ENCODE data around the gene GAS6.

The GAS6 gene

GRCh38 chr13:113902986-113903775 is 39.3 kb upstream of the GAS6 start:
- no peak overlapping the region for H3K9ac ChIP-seq (ENCODE audit: low read depth in 1 of 2, low read length in 2 of 2)
- H3K9me3 ChIP-seq (ENCODE audit: control insufficient read depth in 1 of 2, low read length in 2 of 2) = no peaks in the 10 kb centered on the region
- no peaks in the 10 kb centered on the region for H3K27me3 ChIP-seq (ENCODE audit: control insufficient read depth in 1 of 2, insufficient read depth in 2 of 2, low read length in 2 of 2)
- H3K36me3 ChIP-seq (ENCODE audit: control insufficient read depth in 1 of 2, insufficient read depth in 2 of 2, low read length in 2 of 2) = no peaks in the 10 kb centered on the region
- peaks cover 13 to 19% of the 10 kb centered on the region in 2 donors for H3K4me1 ChIP-seq (ENCODE audit: control insufficient read depth in 1 of 2, insufficient read depth in 2 of 2, low read length in 2 of 2)
- no peak overlapping the region for H3K4me3 ChIP-seq (ENCODE audit: low read depth in 1 of 2, low read length in 2 of 2)
- no peak overlapping the region for H3K27ac ChIP-seq (ENCODE audit: low read depth, low read length)

GRCh38 chr13:113902481-113902880 is 38.6 kb upstream of the GAS6 start:
- H3K27me3 ChIP-seq (ENCODE audit: control insufficient read depth in 1 of 2, insufficient read depth in 2 of 2, low read length in 2 of 2) = no peaks in the 10 kb centered on the region
- no peak overlapping the region for H3K4me3 ChIP-seq (ENCODE audit: low read depth in 1 of 2, low read length in 2 of 2)
- no peak overlapping the region for H3K27ac ChIP-seq (ENCODE audit: low read depth, low read length)
- H3K9me3 ChIP-seq (ENCODE audit: control insufficient read depth in 1 of 2, low read length in 2 of 2) = no peaks in the 10 kb centered on the region
- H3K4me1 ChIP-seq (ENCODE audit: control insufficient read depth in 1 of 2, insufficient read depth in 2 of 2, low read length in 2 of 2) = peaks cover 6 to 12% of the 10 kb centered on the region in 2 donors
- H3K36me3 ChIP-seq (ENCODE audit: control insufficient read depth in 1 of 2, insufficient read depth in 2 of 2, low read length in 2 of 2) = no peaks in the 10 kb centered on the region
- no peak overlapping the region for H3K9ac ChIP-seq (ENCODE audit: low read depth in 1 of 2, low read length in 2 of 2)

GRCh38 chr13:113901642-113902041 is 37.8 kb upstream of the GAS6 start:
- Histone ChIP-seq H3K27me3 (ENCODE audit: control insufficient read depth in 1 of 2, insufficient read depth in 2 of 2, low read length in 2 of 2) (no peaks in the 10 kb centered on the region), H3K4me1 (ENCODE audit: control insufficient read depth in 1 of 2, insufficient read depth in 2 of 2, low read length in 2 of 2) (peaks cover 6 to 9% of the 10 kb centered on the region in 2 donors), H3K36me3 (ENCODE audit: control insufficient read depth in 1 of 2, insufficient read depth in 2 of 2, low read length in 2 of 2) (no peaks in the 10 kb centered on the region), H3K9ac (ENCODE audit: low read depth in 1 of 2, low read length in 2 of 2) (no peak overlapping the region), H3K27ac (ENCODE audit: low read depth, low read length) (no peak overlapping the region), H3K9me3 (ENCODE audit: control insufficient read depth in 1 of 2, low read length in 2 of 2) (no peaks in the 10 kb centered on the region), H3K4me3 (ENCODE audit: low read depth in 1 of 2, low read length in 2 of 2) (no peak overlapping the region)

GRCh38 chr13:113901231-113901630 is 37.4 kb upstream of the GAS6 start:
- Histone ChIP-seq H3K27ac (ENCODE audit: low read depth, low read length) (no peak overlapping the region), H3K9ac (ENCODE audit: low read depth in 1 of 2, low read length in 2 of 2) (no peak overlapping the region), H3K36me3 (ENCODE audit: control insufficient read depth in 1 of 2, insufficient read depth in 2 of 2, low read length in 2 of 2) (no peaks in the 10 kb centered on the region)

GRCh38 chr13:113900646-113901045 is 36.8 kb upstream of the GAS6 start:
- H3K27me3 ChIP-seq (ENCODE audit: control insufficient read depth in 1 of 2, insufficient read depth in 2 of 2, low read length in 2 of 2) = peaks cover 0 to 1% of the 10 kb centered on the region in 2 donors

More at GRCh38 chr13:113901231-113901630, 37.4 kb upstream of the GAS6 start:
- no peak overlapping the region for H3K4me3 ChIP-seq (ENCODE audit: low read depth in 1 of 2, low read length in 2 of 2)
- peaks cover 6 to 9% of the 10 kb centered on the region in 2 donors for H3K4me1 ChIP-seq (ENCODE audit: control insufficient read depth in 1 of 2, insufficient read depth in 2 of 2, low read length in 2 of 2)
- H3K9me3 ChIP-seq (ENCODE audit: control insufficient read depth in 1 of 2, low read length in 2 of 2) = no peaks in the 10 kb centered on the region
- H3K27me3 ChIP-seq (ENCODE audit: control insufficient read depth in 1 of 2, insufficient read depth in 2 of 2, low read length in 2 of 2) = no peaks in the 10 kb centered on the region

GRCh38 chr13:113898391-113898790 is 34.5 kb upstream of the GAS6 start:
- Histone ChIP-seq H3K9me3 (ENCODE audit: control insufficient read depth in 1 of 2, low read length in 2 of 2) (no peaks in the 10 kb centered on the region), H3K27me3 (ENCODE audit: control insufficient read depth in 1 of 2, insufficient read depth in 2 of 2, low read length in 2 of 2) (peaks cover 3 to 9% of the 10 kb centered on the region in 2 donors), H3K4me1 (ENCODE audit: control insufficient read depth in 1 of 2, insufficient read depth in 2 of 2, low read length in 2 of 2) (no peaks in the 10 kb centered on the region), H3K27ac (ENCODE audit: low read depth, low read length) (no peak overlapping the region), H3K9ac (ENCODE audit: low read depth in 1 of 2, low read length in 2 of 2) (no peak overlapping the region), H3K4me3 (ENCODE audit: low read depth in 1 of 2, low read length in 2 of 2) (no peak overlapping the region), H3K36me3 (ENCODE audit: control insufficient read depth in 1 of 2, insufficient read depth in 2 of 2, low read length in 2 of 2) (no peaks in the 10 kb centered on the region)

More at GRCh38 chr13:113900646-113901045, 36.8 kb upstream of the GAS6 start:
- no peak overlapping the region for H3K27ac ChIP-seq (ENCODE audit: low read depth, low read length)
- H3K9me3 ChIP-seq (ENCODE audit: control insufficient read depth in 1 of 2, low read length in 2 of 2) = no peaks in the 10 kb centered on the region
- H3K9ac ChIP-seq (ENCODE audit: low read depth in 1 of 2, low read length in 2 of 2) = no peak overlapping the region
- H3K4me1 ChIP-seq (ENCODE audit: control insufficient read depth in 1 of 2, insufficient read depth in 2 of 2, low read length in 2 of 2) = peaks cover 6 to 9% of the 10 kb centered on the region in 2 donors
- H3K36me3 ChIP-seq (ENCODE audit: control insufficient read depth in 1 of 2, insufficient read depth in 2 of 2, low read length in 2 of 2) = no peaks in the 10 kb centered on the region
- no peak overlapping the region for H3K4me3 ChIP-seq (ENCODE audit: low read depth in 1 of 2, low read length in 2 of 2)

GRCh38 chr13:113897966-113898365 is 34.1 kb upstream of the GAS6 start:
- H3K4me3 ChIP-seq (ENCODE audit: low read depth in 1 of 2, low read length in 2 of 2) = no peak overlapping the region
- H3K27ac ChIP-seq (ENCODE audit: low read depth, low read length) = no peak overlapping the region
- no peaks in the 10 kb centered on the region for H3K9me3 ChIP-seq (ENCODE audit: control insufficient read depth in 1 of 2, low read length in 2 of 2)
- H3K27me3 ChIP-seq (ENCODE audit: control insufficient read depth in 1 of 2, insufficient read depth in 2 of 2, low read length in 2 of 2) = peaks cover 3 to 9% of the 10 kb centered on the region in 2 donors
- H3K4me1 ChIP-seq (ENCODE audit: control insufficient read depth in 1 of 2, insufficient read depth in 2 of 2, low read length in 2 of 2) = no peaks in the 10 kb centered on the region
- no peak overlapping the region for H3K9ac ChIP-seq (ENCODE audit: low read depth in 1 of 2, low read length in 2 of 2)
- no peaks in the 10 kb centered on the region for H3K36me3 ChIP-seq (ENCODE audit: control insufficient read depth in 1 of 2, insufficient read depth in 2 of 2, low read length in 2 of 2)

GRCh38 chr13:113897161-113897560 is 33.3 kb upstream of the GAS6 start:
- Histone ChIP-seq H3K27ac (ENCODE audit: low read depth, low read length) (no peak overlapping the region), H3K9me3 (ENCODE audit: control insufficient read depth in 1 of 2, low read length in 2 of 2) (no peaks in the 10 kb centered on the region), H3K4me1 (ENCODE audit: control insufficient read depth in 1 of 2, insufficient read depth in 2 of 2, low read length in 2 of 2) (no peaks in the 10 kb centered on the region), H3K4me3 (ENCODE audit: low read depth in 1 of 2, low read length in 2 of 2) (no peak overlapping the region), H3K9ac (ENCODE audit: low read depth in 1 of 2, low read length in 2 of 2) (no peak overlapping the region), H3K27me3 (ENCODE audit: control insufficient read depth in 1 of 2, insufficient read depth in 2 of 2, low read length in 2 of 2) (peaks cover 3 to 9% of the 10 kb centered on the region in 2 donors), H3K36me3 (ENCODE audit: control insufficient read depth in 1 of 2, insufficient read depth in 2 of 2, low read length in 2 of 2) (no peaks in the 10 kb centered on the region)

- no peak overlapping the region for H3K9ac ChIP-seq (ENCODE audit: low read depth in 1 of 2, low read length in 2 of 2)
- H3K27ac ChIP-seq (ENCODE audit: low read depth, low read length) = no peak overlapping the region
- no peak overlapping the region for H3K4me3 ChIP-seq (ENCODE audit: low read depth in 1 of 2, low read length in 2 of 2)
- no peaks in the 10 kb centered on the region for H3K36me3 ChIP-seq (ENCODE audit: control insufficient read depth in 1 of 2, insufficient read depth in 2 of 2, low read length in 2 of 2)
- peaks cover 3 to 9% of the 10 kb centered on the region in 2 donors for H3K27me3 ChIP-seq (ENCODE audit: control insufficient read depth in 1 of 2, insufficient read depth in 2 of 2, low read length in 2 of 2)
- H3K4me1 ChIP-seq (ENCODE audit: control insufficient read depth in 1 of 2, insufficient read depth in 2 of 2, low read length in 2 of 2) = no peaks in the 10 kb centered on the region
- H3K9me3 ChIP-seq (ENCODE audit: control insufficient read depth in 1 of 2, low read length in 2 of 2) = no peaks in the 10 kb centered on the region
Measured at GRCh38 chr13:113895436-113895835, 31.6 kb upstream of the GAS6 start.

GRCh38 chr13:113890774-113891480 is 27.1 kb upstream of the GAS6 start:
- H3K4me1 ChIP-seq (ENCODE audit: control insufficient read depth in 1 of 2, insufficient read depth in 2 of 2, low read length in 2 of 2) = no peaks in the 10 kb centered on the region
- peaks cover 3 to 9% of the 10 kb centered on the region in 2 donors for H3K27me3 ChIP-seq (ENCODE audit: control insufficient read depth in 1 of 2, insufficient read depth in 2 of 2, low read length in 2 of 2)
- H3K27ac ChIP-seq (ENCODE audit: low read depth, low read length) = no peak overlapping the region
- H3K9me3 ChIP-seq (ENCODE audit: control insufficient read depth in 1 of 2, low read length in 2 of 2) = no peaks in the 10 kb centered on the region
- H3K4me3 ChIP-seq (ENCODE audit: low read depth in 1 of 2, low read length in 2 of 2) = no peak overlapping the region
- H3K9ac ChIP-seq (ENCODE audit: low read depth in 1 of 2, low read length in 2 of 2) = no peak overlapping the region
- H3K36me3 ChIP-seq (ENCODE audit: control insufficient read depth in 1 of 2, insufficient read depth in 2 of 2, low read length in 2 of 2) = no peaks in the 10 kb centered on the region
